GM23338 (cell line): Measurements from ENCODE around the gene DAGLA.

Source experiments
- CREB1 ChIP-seq: fragments of 250-450 bp; sonication (Bioruptor Pico); IDR thresholded peaks from 2 replicates; pipeline ENCODE4 v1.5.0; 2020; ENCODE audit warnings: low read depth, mild to moderate bottlenecking, moderate library complexity
- EZH2 ChIP-seq: fragments of 200-600 bp; sonication (generic); IDR thresholded peaks from one replicate; pipeline ENCODE4 v1.8.0; 2017; ENCODE audit warnings: antibody characterized with exemption, mild to moderate bottlenecking, low read depth; ENCODE audit not compliant: unreplicated experiment
- EZH2phosphoT487 ChIP-seq: fragments of 200-600 bp; sonication (generic); IDR thresholded peaks from one replicate; pipeline ENCODE4 v1.8.1; 2018; ENCODE audit warnings: antibody characterized with exemption; ENCODE audit not compliant: unreplicated experiment
- JUNB ChIP-seq: IDR thresholded peaks from one replicate; pipeline ENCODE4 v1.6.1; 2016; ENCODE audit warnings: antibody characterized with exemption; ENCODE audit not compliant: unreplicated experiment
- NANOG ChIP-seq: IDR thresholded peaks from 2 replicates; pipeline ENCODE4 v1.6.1; 2016; ENCODE audit warnings: antibody characterized with exemption, borderline replicate concordance
- POLR2AphosphoS5 ChIP-seq: IDR thresholded peaks from 2 replicates; pipeline ENCODE4 v1.6.1; 2016; ENCODE audit warnings: antibody characterized with exemption, low read depth
- ZNF114 ChIP-seq: fragments of 250-450 bp; sonication (Bioruptor Pico); IDR thresholded peaks from 2 replicates; pipeline ENCODE4 v1.5.0; 2020; ENCODE audit warnings: mild to moderate bottlenecking, moderate library complexity
- ZNF331 ChIP-seq: fragments of 250-450 bp; sonication (Bioruptor Pico); IDR thresholded peaks from 2 replicates; pipeline ENCODE4 v1.5.0; 2020; ENCODE audit warnings: low read depth, mild to moderate bottlenecking, moderate library complexity
- TF ChIP-seq, protein P1 (sequence below), 2 experiments: fragments of 200-600 bp in 1 of 2; sonication (generic) in 1 of 2; conservative IDR thresholded peaks; 2 replicates each; pipeline versions ENCODE4 v1.5.1 to v1.6.1; 2016 to 2017; ENCODE audit warnings: antibody characterized with exemption in 2 of 2, low read depth in 2 of 2, mild to moderate bottlenecking in 2 of 2, moderate library complexity in 1 of 2
- TF ChIP-seq, protein P2 (sequence below): IDR thresholded peaks from one replicate; pipeline ENCODE4 v1.6.1; 2018; ENCODE audit warnings: antibody characterized with exemption; ENCODE audit not compliant: unreplicated experiment
- TF ChIP-seq, protein P3 (sequence below): IDR thresholded peaks from 2 replicates; pipeline ENCODE4 v1.6.1; 2016; ENCODE audit warnings: antibody characterized with exemption

DNA sequence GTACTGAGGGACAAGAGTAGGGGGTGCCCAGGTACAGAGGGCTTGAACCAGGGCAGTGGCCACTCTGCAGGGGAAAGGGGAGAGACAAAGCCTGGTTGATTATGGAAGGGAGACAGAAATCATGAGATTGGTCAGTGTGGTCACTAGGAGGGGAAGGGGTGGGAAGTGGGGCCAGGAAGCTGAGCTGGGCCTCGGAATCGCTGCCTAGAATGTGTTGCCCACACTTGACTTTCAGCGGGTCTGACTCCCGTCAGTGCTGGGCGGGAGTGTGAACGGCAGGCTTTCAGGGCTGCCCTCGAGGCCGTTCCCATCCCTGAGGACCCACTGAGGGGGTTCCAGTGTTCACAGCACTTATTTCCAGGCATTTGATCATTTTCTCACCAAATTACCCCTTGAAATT is 5.9 kb downstream of the DAGLA start:
- TF ChIP-seq, protein P1, sequence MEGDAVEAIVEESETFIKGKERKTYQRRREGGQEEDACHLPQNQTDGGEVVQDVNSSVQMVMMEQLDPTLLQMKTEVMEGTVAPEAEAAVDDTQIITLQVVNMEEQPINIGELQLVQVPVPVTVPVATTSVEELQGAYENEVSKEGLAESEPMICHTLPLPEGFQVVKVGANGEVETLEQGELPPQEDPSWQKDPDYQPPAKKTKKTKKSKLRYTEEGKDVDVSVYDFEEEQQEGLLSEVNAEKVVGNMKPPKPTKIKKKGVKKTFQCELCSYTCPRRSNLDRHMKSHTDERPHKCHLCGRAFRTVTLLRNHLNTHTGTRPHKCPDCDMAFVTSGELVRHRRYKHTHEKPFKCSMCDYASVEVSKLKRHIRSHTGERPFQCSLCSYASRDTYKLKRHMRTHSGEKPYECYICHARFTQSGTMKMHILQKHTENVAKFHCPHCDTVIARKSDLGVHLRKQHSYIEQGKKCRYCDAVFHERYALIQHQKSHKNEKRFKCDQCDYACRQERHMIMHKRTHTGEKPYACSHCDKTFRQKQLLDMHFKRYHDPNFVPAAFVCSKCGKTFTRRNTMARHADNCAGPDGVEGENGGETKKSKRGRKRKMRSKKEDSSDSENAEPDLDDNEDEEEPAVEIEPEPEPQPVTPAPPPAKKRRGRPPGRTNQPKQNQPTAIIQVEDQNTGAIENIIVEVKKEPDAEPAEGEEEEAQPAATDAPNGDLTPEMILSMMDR (conservative IDR thresholded peaks at IDR 0.05; ENCODE audit: low read depth in 2 of 2): no peak
- no peak for TF ChIP-seq JUNB
- no peak for TF ChIP-seq POLR2AphosphoS5
- TF ChIP-seq EZH2: no peak
- TF ChIP-seq, protein P2, sequence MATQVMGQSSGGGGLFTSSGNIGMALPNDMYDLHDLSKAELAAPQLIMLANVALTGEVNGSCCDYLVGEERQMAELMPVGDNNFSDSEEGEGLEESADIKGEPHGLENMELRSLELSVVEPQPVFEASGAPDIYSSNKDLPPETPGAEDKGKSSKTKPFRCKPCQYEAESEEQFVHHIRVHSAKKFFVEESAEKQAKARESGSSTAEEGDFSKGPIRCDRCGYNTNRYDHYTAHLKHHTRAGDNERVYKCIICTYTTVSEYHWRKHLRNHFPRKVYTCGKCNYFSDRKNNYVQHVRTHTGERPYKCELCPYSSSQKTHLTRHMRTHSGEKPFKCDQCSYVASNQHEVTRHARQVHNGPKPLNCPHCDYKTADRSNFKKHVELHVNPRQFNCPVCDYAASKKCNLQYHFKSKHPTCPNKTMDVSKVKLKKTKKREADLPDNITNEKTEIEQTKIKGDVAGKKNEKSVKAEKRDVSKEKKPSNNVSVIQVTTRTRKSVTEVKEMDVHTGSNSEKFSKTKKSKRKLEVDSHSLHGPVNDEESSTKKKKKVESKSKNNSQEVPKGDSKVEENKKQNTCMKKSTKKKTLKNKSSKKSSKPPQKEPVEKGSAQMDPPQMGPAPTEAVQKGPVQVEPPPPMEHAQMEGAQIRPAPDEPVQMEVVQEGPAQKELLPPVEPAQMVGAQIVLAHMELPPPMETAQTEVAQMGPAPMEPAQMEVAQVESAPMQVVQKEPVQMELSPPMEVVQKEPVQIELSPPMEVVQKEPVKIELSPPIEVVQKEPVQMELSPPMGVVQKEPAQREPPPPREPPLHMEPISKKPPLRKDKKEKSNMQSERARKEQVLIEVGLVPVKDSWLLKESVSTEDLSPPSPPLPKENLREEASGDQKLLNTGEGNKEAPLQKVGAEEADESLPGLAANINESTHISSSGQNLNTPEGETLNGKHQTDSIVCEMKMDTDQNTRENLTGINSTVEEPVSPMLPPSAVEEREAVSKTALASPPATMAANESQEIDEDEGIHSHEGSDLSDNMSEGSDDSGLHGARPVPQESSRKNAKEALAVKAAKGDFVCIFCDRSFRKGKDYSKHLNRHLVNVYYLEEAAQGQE: no peak
- TF ChIP-seq EZH2phosphoT487: no peak
- no peak for TF ChIP-seq ZNF114
- no peak for TF ChIP-seq ZNF331 (CRISPR knock-in tag)
- TF ChIP-seq, protein P3, sequence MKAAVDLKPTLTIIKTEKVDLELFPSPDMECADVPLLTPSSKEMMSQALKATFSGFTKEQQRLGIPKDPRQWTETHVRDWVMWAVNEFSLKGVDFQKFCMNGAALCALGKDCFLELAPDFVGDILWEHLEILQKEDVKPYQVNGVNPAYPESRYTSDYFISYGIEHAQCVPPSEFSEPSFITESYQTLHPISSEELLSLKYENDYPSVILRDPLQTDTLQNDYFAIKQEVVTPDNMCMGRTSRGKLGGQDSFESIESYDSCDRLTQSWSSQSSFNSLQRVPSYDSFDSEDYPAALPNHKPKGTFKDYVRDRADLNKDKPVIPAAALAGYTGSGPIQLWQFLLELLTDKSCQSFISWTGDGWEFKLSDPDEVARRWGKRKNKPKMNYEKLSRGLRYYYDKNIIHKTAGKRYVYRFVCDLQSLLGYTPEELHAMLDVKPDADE: no peak
- TF ChIP-seq CREB1 (CRISPR knock-in tag): no peak
- no peak for TF ChIP-seq NANOG
